Gastrocnemius medialis (tissue), 4 donors: ENCODE data around the gene RAB6B.

ENCODE experiments used
- CTCF ChIP-seq, 5 experiments: fragments of 450-650 bp in 3 of 5; fragments of 200-600 bp in 2 of 5; sonication (generic) in 2 of 5; IDR thresholded peaks in 4 of 5; conservative IDR thresholded peaks in 1 of 5; 1 replicate in 4 of 5; 2 replicates in 1 of 5; pipeline ENCODE4 v1.5.1; 2016 to 2019; ENCODE audit warnings: antibody characterized with exemption in 5 of 5, mild to moderate bottlenecking in 3 of 5, moderate library complexity in 3 of 5
- POLR2A ChIP-seq, 2 donors: fragments of 450-650 bp; IDR thresholded peaks; one replicate each; pipeline ENCODE4 v1.6.1; 2017; ENCODE audit warnings: antibody characterized with exemption in 2 of 2, mild to moderate bottlenecking in 2 of 2, moderate library complexity in 2 of 2

- no peak for TF ChIP-seq CTCF (IDR thresholded peaks at IDR 0.05 in 4 of 5, conservative IDR thresholded peaks at IDR 0.05 in 1 of 5)
- TF ChIP-seq POLR2A (IDR thresholded peaks at IDR 0.05): no peak
Measured at GRCh38 chr3:133792171-133792763, 103.4 kb downstream of the RAB6B start.
